ENCODE results near the gene SHISAL2A.

GRCh38 chr1:52670604-52671003, 37.6 kb downstream of the SHISAL2A start:
- TF ChIP-seq POLR2A (IDR thresholded peaks at IDR 0.05): no peak
- TF ChIP-seq CTCF (IDR thresholded peaks at IDR 0.05): no peak
- TF ChIP-seq EP300 (IDR thresholded peaks at IDR 0.05): no peak
- TF ChIP-seq POLR2AphosphoS5 (IDR thresholded peaks at IDR 0.05): no peak

Data from suprapubic skin (tissue), 4 donors.